Neural crest cell (in vitro differentiated cells): ENCODE measurements around the gene PALD1. TPM values are rescaled to one million over a fixed set of nuclear protein-coding genes. Genes with fewer than 3 reads are reported as not detected.
A peak's percentile ranks its signal among the peaks of the same experiment; 100 is the strongest.

ENCODE experiments used
- DNase-seq: peaks from one replicate; pipeline ENCODE4 v3.0.0; 2021; ENCODE audit warnings: low read depth, mixed read lengths, low spot score
- H3K27ac Mint-ChIP-seq: one replicate; pipeline ENCODE4 v1.8.0; 2021; ENCODE audit warnings: mild to moderate bottlenecking, mixed read lengths; ENCODE audit not compliant: unreplicated experiment
- H3K27me3 Mint-ChIP-seq: 2 replicates; pipeline ENCODE4 v1.8.0; 2021; ENCODE audit warnings: low read depth, mild to moderate bottlenecking, mixed read lengths
- H3K36me3 Mint-ChIP-seq: 2 replicates; pipeline ENCODE4 v1.8.0; 2021; ENCODE audit warnings: low read depth, mild to moderate bottlenecking, mixed read lengths
- H3K4me1 Mint-ChIP-seq: 2 replicates; pipeline ENCODE4 v1.8.0; 2021; ENCODE audit warnings: mixed read lengths
- H3K4me3 Mint-ChIP-seq: one replicate; pipeline ENCODE4 v1.8.0; 2021; ENCODE audit warnings: mild to moderate bottlenecking, mixed read lengths
- H3K9me3 Mint-ChIP-seq: 2 replicates; pipeline ENCODE4 v1.8.0; 2021; ENCODE audit warnings: mixed read lengths
- total RNA-seq: library from RNA; stranded (reverse); gene quantifications from 2 replicates; pipeline ENCODE4 v1.2.1, GENCODE V29; 2021
- TF ChIP-seq, protein P1 (sequence below): fragments of 200-600 bp; sonication (generic); conservative IDR thresholded peaks from 2 replicates; pipeline ENCODE4 v1.5.0; 2021; ENCODE audit warnings: antibody characterized with exemption, mild to moderate bottlenecking

The PALD1 gene
- total RNA-seq, 1 donor from 2014 or later = 14.3 TPM

DNA sequence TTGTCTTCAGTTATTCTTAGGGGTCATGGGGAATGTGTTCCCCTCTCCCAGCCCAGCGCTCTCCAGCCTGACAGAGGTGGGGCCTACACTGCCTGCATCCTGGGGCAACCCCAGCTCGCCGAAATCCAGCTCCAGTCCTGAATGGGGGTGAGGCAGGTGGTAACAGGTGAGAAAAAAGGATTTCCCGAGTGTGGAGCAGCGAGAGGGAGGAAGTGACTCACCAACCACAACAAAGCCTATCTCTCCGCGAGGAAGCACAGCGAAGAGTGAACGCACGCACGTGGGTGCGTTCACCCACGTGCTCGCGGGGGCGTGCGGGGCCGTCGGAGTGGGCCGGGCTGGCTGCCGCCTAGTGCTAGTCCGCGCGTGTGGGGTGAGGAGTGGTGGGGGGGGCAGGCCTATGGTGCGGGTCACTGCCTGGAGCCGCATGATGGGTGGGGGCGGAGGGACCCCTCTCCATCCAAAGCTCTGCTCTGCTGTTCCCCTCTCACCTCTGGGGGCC is 855 bp upstream of the PALD1 start:
- peak overlapping the region; percentile 86 for H3K4me3 Mint-ChIP-seq
- no peaks in the 10 kb centered on the region for H3K9me3 Mint-ChIP-seq
- no peaks in the 10 kb centered on the region for H3K36me3 Mint-ChIP-seq
- H3K27ac Mint-ChIP-seq = no peak overlapping the region
- no peak for DNase-seq
- TF ChIP-seq, protein P1, sequence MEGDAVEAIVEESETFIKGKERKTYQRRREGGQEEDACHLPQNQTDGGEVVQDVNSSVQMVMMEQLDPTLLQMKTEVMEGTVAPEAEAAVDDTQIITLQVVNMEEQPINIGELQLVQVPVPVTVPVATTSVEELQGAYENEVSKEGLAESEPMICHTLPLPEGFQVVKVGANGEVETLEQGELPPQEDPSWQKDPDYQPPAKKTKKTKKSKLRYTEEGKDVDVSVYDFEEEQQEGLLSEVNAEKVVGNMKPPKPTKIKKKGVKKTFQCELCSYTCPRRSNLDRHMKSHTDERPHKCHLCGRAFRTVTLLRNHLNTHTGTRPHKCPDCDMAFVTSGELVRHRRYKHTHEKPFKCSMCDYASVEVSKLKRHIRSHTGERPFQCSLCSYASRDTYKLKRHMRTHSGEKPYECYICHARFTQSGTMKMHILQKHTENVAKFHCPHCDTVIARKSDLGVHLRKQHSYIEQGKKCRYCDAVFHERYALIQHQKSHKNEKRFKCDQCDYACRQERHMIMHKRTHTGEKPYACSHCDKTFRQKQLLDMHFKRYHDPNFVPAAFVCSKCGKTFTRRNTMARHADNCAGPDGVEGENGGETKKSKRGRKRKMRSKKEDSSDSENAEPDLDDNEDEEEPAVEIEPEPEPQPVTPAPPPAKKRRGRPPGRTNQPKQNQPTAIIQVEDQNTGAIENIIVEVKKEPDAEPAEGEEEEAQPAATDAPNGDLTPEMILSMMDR = no peak
- H3K27me3 Mint-ChIP-seq = peaks cover 19% of the 10 kb centered on the region
- H3K4me1 Mint-ChIP-seq = peaks cover 21% of the 10 kb centered on the region

DNA sequence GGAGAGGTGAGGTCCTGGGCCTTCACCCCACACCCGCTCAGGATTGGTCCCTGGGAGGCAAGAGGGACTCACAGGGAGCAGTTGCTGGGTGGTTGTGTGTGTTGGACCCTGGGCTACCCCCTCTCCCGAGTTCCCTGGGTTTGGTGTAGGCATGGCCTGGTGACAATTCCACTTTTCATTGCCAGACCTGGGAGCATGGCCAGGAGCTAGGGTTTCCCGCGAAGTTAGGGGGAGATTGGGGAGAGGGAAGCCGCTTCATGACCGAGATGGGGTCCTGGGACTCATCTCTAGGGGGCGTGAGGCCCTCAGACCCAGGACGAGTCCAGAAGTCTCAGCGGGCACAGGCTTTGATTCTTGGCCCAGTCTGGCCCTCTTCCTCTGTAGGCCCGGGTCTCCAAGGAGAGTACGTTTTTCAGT is 606 bp downstream of the PALD1 start:
- Mint-ChIP-seq H3K36me3 (no peaks in the 10 kb centered on the region), H3K27ac (no peak overlapping the region), H3K9me3 (no peaks in the 10 kb centered on the region), H3K4me1 (peaks cover 27% of the 10 kb centered on the region), H3K4me3 (peak overlapping the region; percentile 88), H3K27me3 (peaks cover 19% of the 10 kb centered on the region)
- DNase-seq = no peak
- TF ChIP-seq, protein P1 = no peak

DNA sequence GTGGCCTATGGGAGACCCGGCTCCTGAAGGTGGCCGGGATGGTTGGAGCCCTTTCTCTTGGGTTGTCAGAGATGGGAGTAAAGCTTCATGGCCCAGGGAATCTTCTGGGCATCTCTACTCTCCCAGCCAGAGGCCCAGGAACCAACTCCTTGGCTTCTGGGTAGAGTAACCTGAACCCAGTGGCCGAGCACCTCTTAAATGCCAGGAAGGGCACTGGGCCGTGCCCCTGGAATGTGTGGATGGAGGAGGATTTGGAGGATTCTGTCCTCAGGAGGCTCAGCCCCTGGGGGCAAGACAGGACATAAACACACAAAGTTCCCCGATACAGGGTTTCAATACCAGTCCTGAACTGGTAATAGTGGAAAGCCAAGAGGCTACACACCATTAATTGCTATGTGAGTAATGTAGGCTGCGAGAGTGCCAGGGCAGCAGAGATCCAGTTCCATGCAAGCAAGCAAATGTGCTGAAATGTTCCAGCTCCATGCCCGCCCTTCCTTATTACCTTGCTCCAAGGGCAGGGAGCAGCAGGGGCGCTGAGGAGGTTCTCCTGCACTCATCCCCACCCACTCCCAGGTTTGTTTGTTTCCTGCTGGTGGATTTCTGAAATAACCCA is 1.2 kb downstream of the PALD1 start:
- H3K4me1 Mint-ChIP-seq = peaks cover 27% of the 10 kb centered on the region
- DNase-seq = no peak
- H3K4me3 Mint-ChIP-seq = peak overlapping the region; percentile 88
- no peaks in the 10 kb centered on the region for H3K36me3 Mint-ChIP-seq
- TF ChIP-seq, protein P1 = no peak
- H3K27ac Mint-ChIP-seq = no peak overlapping the region
- no peaks in the 10 kb centered on the region for H3K9me3 Mint-ChIP-seq
- H3K27me3 Mint-ChIP-seq = peaks cover 19% of the 10 kb centered on the region

DNA sequence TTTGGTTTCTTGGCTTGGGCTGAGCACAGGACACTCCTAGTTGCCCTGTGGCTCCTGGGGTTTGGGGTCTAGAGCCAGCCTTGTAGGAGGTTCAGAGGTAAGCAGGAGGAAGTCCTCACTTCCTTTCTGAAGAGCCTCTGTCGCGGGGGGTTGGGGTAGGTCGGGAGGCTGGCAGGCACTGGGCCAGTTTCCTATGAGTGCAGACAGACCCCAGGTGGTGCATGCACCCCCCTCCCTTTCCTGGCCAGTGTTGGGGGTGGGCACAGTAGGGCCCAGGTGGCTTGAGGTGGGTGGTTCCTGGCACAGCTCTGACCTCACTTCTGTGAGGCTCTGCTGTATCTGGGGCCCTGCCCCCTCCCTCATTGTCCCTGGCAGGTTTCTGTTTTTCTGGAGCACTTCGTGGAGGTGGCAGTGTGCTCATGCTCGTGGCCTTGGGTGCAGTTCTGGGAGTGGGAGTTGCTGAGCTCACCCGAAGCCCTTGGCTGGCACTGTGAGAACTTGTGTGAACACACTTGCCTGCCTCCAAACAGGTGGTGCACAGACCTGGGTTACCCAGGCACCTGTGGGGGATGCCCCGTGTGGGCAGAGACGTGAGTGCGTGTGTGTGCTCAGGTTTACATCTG is 1.8 kb downstream of the PALD1 start:
- TF ChIP-seq, protein P1 = no peak
- H3K4me1 Mint-ChIP-seq = peaks cover 27% of the 10 kb centered on the region
- peaks cover 16% of the 10 kb centered on the region for H3K27me3 Mint-ChIP-seq
- DNase-seq = no peak
- H3K9me3 Mint-ChIP-seq = no peaks in the 10 kb centered on the region
- no peaks in the 10 kb centered on the region for H3K36me3 Mint-ChIP-seq
- peak overlapping the region; percentile 88 for H3K4me3 Mint-ChIP-seq
- H3K27ac Mint-ChIP-seq = no peak overlapping the region

DNA sequence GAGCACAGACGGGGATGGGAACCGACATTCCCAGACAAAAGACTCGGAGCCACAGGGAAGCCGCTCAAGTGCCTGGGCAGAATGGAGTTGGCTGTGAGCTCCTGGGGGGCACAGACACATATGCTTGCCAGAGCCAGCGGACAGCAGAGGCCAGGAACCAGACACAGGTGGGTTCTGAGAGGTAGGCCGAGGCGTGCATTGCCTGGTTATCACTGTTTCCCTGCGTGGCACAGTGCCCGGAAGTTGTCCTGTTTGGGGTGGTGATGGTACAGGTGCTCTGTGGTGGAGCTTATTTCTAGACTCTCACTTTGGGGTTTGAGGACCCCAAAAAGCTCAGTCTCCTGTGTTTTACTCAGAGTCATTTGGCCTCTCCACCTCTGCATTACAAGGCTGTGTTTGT is 2.5 kb downstream of the PALD1 start:
- H3K27me3 Mint-ChIP-seq = peaks cover 16% of the 10 kb centered on the region

More for the DNA sequence above, 2.5 kb downstream of the PALD1 start:
- Mint-ChIP-seq H3K4me3 (peak overlapping the region; percentile 41), H3K36me3 (no peaks in the 10 kb centered on the region), H3K4me1 (peaks cover 27% of the 10 kb centered on the region), H3K27ac (no peak overlapping the region), H3K9me3 (no peaks in the 10 kb centered on the region)
- DNase-seq = no peak
- TF ChIP-seq, protein P1 = no peak
